GM18951 (cell line): ENCODE data around the gene PTPRM.

ENCODE experiments used
- POLR2A ChIP-seq: IDR thresholded peaks from 4 replicates; pipeline ENCODE4 v1.6.1; 2011; ENCODE audit warnings: mild to moderate bottlenecking; ENCODE audit not compliant: insufficient read length, insufficient read depth; ENCODE audit errors: extremely low read depth
- in situ Hi-C: fragments of 300-500 bp; cut with MboI; formaldehyde crosslinking; loops from one replicate; pipeline ENCODE4 v1.12.0; 2022; ENCODE audit warnings: low sequenced_read_pairs, mixed read lengths, inconsistent platforms; ENCODE audit not compliant: unreplicated experiment

The PTPRM gene

DNA sequence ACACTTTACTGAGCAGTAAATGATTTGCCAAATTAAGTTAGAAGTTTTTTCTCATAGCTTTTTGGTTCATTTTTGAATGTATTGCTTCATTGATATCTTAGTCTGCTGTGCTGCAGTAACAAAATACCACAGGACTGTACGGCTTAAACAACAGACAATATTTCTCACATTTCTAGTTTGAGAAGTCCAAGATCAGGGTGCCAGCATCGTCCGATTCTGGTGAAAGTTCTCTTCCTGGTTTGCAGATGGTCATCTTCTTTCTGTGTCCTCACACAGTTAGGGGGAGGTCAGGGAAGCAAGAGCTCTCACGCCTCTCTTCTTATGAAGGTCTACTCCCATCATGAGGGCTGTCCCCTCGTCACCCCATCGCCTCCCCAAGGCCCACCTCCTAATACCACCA is 325.4 kb downstream of the PTPRM start:
- in situ Hi-C loops: no loop called here
- no peak for TF ChIP-seq POLR2A

DNA sequence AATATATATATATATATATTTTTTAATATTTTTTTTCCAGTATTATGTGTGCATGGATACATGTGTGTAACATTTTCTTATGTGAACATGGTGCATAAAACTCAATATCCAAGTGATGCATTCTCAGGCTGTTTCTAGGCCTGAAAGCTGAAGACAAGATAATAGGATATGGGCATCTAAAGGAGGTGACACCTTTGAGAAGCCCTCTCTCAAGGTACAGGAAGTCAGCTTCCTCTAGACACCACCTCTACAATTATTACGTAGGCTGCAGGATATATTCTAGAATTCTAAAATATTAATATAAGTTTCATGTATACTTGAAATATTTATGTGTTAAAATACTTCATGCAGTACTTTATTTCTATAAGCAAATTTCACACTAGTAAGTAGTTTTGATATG is 327.5 kb downstream of the PTPRM start:
- no peak for TF ChIP-seq POLR2A
- in situ Hi-C loops: no loop called here

DNA sequence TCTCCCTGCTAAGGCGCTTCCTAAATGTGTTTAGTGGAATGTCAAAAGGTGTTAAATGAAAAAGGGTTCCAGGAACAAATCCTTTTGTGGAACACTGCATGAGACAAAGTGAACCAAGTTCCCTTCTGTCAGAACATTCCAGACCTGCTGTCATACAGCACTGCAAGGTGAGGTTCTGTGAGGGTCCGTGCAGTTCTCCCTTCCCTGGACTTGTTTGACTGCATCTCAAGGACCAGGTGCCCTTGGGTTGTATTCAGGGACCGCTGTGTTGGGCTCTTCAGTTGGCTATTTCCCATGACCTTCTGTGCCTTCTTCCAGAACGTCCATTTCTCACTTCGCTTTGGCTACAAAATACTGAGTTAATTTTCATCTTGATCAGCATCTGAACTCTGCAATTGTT is 328.2 kb downstream of the PTPRM start:
- in situ Hi-C loops: no loop called here
- TF ChIP-seq POLR2A: no peak

DNA sequence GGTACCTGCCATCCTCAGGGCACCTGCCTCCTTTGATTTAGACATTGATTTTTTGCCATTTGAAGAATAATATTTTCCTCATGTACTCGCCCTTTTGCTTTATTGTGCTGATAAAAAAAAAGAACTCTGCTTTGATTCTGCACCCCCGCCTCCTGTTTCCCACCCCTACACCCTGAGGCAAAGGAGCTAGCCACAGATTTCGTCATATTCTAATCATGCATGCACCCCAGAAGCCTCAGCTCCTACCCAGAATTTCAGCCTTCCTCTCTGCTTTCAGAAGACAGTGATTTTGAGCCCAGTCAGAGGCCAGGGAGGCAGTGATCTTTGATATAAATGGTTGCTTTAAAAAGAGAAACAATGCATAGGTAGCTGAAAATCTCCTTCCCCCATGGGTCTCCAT is 329.0 kb downstream of the PTPRM start:
- in situ Hi-C loops: no loop called here
- TF ChIP-seq POLR2A: no peak

DNA sequence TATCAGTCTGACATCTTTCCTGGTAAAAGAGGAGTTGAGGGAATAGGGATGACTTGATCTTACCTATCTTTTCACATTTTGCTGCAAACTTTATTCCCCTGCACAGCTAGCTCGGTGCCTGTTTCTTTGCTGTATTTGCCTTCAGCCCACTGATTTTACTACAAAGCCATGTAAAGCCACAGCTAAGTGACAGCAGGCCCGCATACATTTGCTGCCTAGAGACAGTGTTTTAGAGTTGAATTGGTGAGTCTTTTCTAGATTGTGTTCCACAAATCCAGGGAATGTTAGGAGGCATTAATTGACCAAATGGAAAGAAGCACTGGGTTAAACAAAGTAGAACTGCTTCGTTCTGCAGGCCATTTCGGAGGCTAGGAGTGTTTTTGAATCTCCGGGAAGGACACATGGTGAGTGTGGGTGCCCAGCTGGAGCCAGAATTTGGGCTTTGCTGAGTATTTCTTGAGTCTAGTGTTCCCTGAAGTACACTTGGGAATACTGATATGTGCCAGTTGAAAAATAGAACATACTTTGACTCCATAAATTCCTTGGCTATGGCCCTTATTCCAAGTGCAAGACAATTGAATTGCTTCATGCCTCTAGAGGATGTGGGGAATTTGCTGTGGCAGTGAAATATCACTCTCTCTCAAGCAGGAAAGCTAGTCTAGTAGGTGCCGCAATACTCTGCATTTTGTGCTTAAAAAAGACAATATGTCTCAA is 329.8 kb downstream of the PTPRM start:
- in situ Hi-C loops: no loop called here
- no peak for TF ChIP-seq POLR2A

DNA sequence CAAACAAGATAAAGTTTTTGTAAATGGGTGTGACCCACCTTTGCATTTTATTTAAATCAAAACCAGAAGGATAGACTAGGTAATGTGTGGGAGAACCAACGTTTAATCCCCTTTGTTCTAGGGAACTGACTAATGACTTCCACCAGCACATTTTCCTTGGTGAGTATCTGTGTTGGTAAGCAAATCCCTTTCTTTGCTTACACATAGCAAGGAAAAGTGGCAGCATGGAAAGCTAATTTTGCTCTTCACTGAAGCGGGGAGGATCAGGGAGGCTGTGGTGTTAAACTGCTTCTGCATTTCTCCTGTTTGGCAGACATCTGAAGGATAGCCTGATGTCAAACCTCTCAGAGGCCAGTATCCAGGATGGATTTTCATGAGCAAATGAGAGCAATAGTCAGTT is 331.1 kb downstream of the PTPRM start:
- in situ Hi-C loops: no loop called here
- TF ChIP-seq POLR2A: no peak

DNA sequence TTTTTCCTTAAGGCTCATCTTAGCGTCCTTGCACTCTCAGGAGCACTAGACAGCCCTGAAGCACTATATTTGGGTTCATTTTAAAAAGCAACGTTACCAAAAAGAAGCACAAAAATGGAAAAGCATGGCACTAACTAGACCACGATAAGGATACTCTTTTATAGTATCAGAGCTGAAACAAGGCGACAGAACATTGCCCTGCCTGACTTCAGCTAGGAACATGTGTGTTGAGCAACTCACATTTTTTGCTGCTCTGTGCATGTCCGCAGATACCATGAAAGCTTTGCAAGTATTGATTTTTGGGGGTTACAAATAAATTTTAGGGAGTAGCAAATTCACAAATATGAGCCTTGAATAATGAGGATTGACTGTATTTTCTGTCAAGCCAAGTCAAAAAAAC is 332.0 kb downstream of the PTPRM start:
- in situ Hi-C loops: no loop called here
- no peak for TF ChIP-seq POLR2A

DNA sequence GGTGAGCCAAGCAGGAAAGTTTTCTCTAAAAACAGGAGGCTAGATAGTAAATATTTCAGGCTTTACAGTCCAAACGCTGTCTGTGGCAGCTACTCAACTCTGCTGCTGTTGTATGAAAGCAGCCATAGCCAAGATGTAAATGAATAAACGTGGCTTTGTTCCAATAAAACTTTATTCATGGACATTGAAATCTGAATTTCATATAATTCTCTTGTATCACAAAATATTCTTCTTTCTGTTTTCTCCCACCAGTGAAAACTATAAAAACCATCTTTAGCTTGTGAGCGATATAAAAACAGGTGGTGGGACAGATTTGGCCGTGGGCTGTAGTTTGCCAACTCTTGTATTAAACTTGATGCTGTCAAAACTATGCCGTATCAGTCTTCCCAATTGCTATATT is 333.0 kb downstream of the PTPRM start:
- no peak for TF ChIP-seq POLR2A
- in situ Hi-C loops: no loop called here

DNA sequence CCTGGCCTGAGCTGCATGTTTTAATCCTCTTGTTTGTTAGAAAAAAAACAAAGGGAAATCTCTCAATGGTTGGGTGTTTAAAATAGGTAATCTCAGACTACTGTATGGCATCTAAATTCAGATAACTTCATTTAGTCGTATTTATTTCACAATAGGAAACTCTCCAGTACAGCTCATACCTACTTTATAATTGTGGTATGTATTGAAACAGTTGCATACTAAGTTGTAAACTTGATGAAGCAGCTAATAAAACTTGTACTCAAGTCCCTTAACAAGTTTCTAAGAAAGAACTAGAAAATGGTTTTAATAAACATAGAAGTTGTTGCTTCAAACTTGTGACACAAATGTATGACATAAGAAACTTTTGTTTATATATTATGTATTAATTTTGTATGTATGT is 334.5 kb downstream of the PTPRM start:
- TF ChIP-seq POLR2A: no peak
- in situ Hi-C loops: no loop called here

DNA sequence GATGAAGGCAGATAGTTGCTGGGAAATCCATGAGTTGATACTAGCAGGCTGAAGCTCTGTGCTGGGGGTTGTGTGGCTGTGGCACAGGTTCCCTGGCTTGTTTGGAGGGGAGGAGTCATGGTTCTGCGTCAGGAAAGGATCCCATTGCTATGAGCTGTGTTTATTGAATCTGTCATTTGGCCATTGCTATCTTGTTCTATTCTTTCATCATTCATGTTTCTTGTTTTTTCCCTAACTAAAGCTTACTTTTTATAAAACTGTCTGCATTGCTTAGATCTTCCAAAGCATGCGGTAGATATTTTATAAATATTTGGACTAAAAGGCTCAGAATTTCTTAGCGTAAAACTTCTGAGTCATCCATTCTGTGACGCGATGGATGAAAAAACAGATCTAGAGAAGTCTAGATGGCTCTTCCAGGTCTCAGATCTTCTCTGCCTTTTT is 335.3 kb downstream of the PTPRM start:
- in situ Hi-C loops: no loop called here
- no peak for TF ChIP-seq POLR2A

DNA sequence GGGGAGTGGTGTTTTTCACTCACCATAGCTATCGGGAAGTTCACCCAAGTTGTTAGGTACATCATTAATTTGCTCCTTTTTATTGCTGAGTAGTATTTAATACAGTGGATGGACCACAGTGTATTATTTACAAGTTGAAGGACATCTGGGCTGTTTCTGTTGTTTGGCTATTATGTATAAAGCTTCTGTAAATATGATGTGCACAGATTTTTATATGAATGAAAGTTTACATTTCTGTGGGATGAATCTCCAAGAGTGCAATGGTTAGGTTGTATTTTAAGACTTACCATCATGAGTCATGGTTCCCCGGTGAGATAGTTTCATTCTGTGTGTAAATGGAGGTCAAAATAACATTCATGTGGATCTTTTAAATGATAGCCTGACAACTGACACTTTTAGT is 337.4 kb downstream of the PTPRM start:
- in situ Hi-C loops: no loop called here

DNA sequence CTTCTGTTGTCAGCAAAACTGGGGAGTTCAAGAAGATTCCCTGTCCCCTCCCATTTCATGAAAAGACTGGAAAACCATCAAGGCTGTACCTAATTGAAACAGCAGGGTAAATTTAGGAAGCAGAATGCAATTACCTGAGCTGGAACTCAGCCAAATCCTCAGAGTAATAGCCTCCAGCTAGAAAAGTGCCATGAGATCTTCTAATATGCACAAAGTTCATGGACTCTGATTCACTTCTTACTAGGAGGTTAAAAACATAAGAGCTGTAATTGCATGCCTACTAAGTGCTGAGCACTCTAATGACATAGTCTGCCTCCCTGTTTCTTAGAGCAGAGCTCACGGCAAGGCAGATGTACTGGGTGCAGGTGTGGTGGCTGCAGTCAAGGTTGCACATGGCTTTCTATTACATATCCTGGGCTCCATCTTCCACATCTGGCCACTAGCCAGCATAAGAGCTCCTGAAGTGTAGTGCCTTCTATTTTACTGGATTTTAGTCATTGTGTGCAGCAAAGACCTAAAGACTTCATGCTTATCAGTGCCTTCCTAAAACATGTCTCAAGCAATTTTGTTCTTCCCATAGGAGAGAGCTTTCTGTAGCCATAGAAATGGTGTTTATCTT is 341.7 kb downstream of the PTPRM start:
- in situ Hi-C loops: no loop called here
- TF ChIP-seq POLR2A: no peak

More for the DNA sequence above, 337.4 kb downstream of the PTPRM start:
- no peak for TF ChIP-seq POLR2A

DNA sequence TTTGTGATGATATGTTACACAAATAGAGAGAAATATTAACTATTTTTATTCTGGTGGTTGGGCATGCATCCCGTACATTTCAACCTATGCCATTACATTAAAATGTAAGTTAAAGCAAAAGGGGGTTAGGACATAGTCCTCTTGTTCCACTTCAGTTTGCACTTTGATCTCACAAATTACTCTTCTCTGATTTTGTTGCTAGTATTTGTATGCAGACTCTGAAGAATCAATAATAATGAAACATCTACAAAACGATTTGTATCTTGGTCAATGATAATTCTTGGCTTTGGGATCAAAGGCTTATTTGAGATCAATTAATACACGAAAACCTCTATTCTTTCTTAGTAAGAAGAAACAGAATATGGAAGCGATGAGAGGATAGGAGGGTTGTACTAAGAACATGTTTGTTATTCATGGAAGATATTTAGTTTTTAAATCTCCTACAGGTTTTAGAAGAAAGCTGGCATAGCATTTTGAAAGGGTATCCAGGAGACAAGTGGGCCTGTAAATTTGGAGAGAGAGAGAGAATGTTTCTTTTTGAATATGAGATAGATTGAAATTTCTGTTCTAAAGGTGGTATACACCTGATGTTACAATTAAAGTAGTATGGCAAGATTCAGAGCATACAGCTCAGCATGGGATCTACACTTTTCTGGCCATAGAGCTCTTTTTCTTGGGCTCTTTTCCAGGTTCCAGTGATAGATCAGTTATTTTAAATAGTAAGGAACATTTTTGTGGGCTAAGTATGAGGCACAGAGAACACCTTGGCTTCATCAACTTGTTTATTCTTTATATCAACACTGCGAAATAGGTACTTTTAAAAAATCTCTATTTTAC is 347.9 kb downstream of the PTPRM start:
- no peak for TF ChIP-seq POLR2A
- in situ Hi-C loops: no loop called here
